ENCODE results near the gene DNAJC12. TPM values are rescaled to one million over a fixed set of nuclear protein-coding genes. Genes with fewer than 3 reads are reported as not detected.

Gene DNAJC12
- total RNA-seq: 11.5 and 21.9 TPM in 2 replicates

GRCh38 chr10:67837541-67838314 is at the start of gene DNAJC12:
Gene DNAJC12 (minus strand): TSS chr10:67838188. CDS start chr10:67838011, 177 bp downstream.

GRCh38 chr10:67884313-67884841 is 46.4 kb upstream of the DNAJC12 start, which contains the start of gene SIRT1:
Gene SIRT1 (plus strand): TSS chr10:67884656. CDS start chr10:67884722, 66 bp downstream.

Other genes with a start within 250 kb of the DNAJC12 start
- under 0.01 and 0.39 TPM in 2 replicates for gene CTNNA3, start 142.0 kb downstream of the DNAJC12 start, total RNA-seq
- 9.4 and 21.4 TPM in 2 replicates for gene SIRT1, start 46.5 kb upstream of the DNAJC12 start, total RNA-seq
- gene HERC4, start 237.1 kb upstream of the DNAJC12 start, total RNA-seq: 23.9 and 30.9 TPM in 2 replicates

All from epithelial cell of alveolus of lung (primary cell).